Testis (tissue), 3 donors: ENCODE measurements around the gene BEST1. TPM values are rescaled to one million over a fixed set of nuclear protein-coding genes. Genes with fewer than 3 reads are reported as not detected.

Experiments
- DNase-seq: peaks from one replicate; pipeline ENCODE4 v3.0.0-alpha.2; 2019
- H3K27ac ChIP-seq, 2 donors: fragments of 200-600 bp; sonication (generic); one replicate each; pipeline ENCODE4 v1.5.1; 2019
- H3K27me3 ChIP-seq: fragments of 200-600 bp; sonication (generic); one replicate; pipeline ENCODE4 v1.5.1; 2019
- H3K36me3 ChIP-seq: fragments of 200-600 bp; sonication (generic); one replicate; pipeline ENCODE4 v1.5.1; 2017; ENCODE audit warnings: low read depth; ENCODE audit errors: missing control alignments
- H3K4me1 ChIP-seq: fragments of 200-600 bp; sonication (generic); one replicate; pipeline ENCODE4 v1.5.1; 2019
- H3K4me3 ChIP-seq, 2 donors: fragments of 200-600 bp; sonication (generic); one replicate each; pipeline ENCODE4 v1.5.1; 2017 to 2019
- H3K9me3 ChIP-seq: fragments of 200-600 bp; sonication (generic); one replicate; pipeline ENCODE4 v1.5.1; 2017
- POLR2A ChIP-seq: fragments of 450-650 bp; IDR thresholded peaks from one replicate; pipeline ENCODE4 v1.6.1; 2017; ENCODE audit warnings: antibody characterized with exemption, mild to moderate bottlenecking, moderate library complexity
- WGBS, 2 donors: methylation state at CpG; one replicate each; pipeline ENCODE4 v1.1.5; 2018; 5-methylcytosine and 5-hydroxymethylcytosine counted together
- intact Hi-C: fragments of 100-400 bp; cut with DNase I; formaldehyde crosslinking; loops from one replicate; pipeline ENCODE4 v1.15.1; 2023; ENCODE audit warnings: low total_unique reads
- polyA plus RNA-seq: library from polyadenylated mRNA; stranded (reverse); fragments of 350-450 nt; fragmentation: Illumina TruSeq; extraction: RNeasy Lipid Tissue Mini Kit (QIAGEN cat#74804); gene quantifications from one replicate; pipeline ENCODE4 v1.2.3, GENCODE V29; 2014; ENCODE audit warnings: low read depth, low replicate concordance; ENCODE audit not compliant: insufficient read depth
- total RNA-seq, 2 donors: library from RNA; depleted of rRNA; stranded (reverse); fragments of >200 nt; gene quantifications; one replicate each; pipeline ENCODE4 v1.2.3, GENCODE V29; 2016
- TF ChIP-seq, protein P1 (sequence below), 3 experiments: fragments of 450-650 bp in 2 of 3; fragments of 200-600 bp in 1 of 3; sonication (generic) in 1 of 3; IDR thresholded peaks; one replicate each; pipeline ENCODE4 v1.5.1; 2016 to 2019; ENCODE audit warnings: antibody characterized with exemption in 3 of 3, mild to moderate bottlenecking in 2 of 3, moderate library complexity in 1 of 3

Gene BEST1
- total and polyA plus RNA-seq, 3 donors from 2014 or later: 9.2 to 33.4 (median 21.0) TPM

DNA sequence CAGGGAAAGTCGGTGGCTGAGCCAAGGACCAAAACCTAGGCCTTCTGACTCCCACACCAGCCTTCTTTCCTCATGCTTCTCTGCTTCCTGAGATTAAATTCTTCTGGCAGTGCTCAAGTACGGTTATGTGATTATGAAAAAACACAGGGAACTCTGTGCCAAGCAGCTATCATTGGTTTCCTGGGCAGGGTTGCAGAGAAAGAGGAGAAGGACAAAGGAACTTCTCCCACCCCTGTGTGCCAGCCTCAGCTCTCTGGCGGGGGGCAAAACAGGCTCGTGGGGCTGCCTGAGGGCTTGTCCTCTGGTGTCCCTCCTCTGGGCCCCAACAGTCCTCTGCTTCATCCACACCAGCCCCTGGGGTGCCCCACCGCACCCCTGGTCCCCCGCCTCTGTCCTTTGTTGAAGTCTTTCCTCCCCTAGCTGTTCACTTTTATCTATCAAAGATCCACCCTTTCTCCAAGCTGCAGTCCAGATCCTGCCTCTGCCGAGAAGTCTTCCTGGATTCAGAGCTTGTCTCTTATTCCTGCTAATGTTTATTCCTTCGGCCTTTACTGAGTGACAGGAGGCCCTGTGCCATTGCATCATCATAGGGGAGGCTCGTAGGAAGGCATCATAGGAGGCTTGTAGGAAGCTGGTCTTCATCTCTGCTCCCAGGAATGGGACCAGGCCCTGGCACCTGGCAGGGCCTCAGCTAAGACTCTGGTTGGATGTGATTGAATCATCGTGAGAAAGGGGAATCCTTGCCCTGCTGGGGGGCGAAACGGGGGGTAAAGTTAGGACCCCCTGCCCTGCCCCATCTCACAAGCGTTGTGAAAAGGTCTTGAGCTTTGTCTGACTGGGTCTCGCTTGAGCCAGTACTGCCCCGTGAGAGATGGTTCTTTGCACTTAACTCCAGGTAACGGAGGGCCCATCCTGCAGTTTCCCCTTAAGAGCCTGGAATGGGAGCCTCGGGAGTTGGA is 28.8 kb downstream of the BEST1 start:
- intact Hi-C loops: no loop called here
- no peaks in the 10 kb centered on the region for H3K36me3 ChIP-seq
- peak; percentile 55 for DNase-seq
- 67 to 68% methylated on average over 17 of the region's 17 CpGs for WGBS, 2 donors
- no peak overlapping the region for H3K4me3 ChIP-seq
- H3K4me1 ChIP-seq: peaks cover 46% of the 10 kb centered on the region
- H3K9me3 ChIP-seq: no peaks in the 10 kb centered on the region
- TF ChIP-seq POLR2A: no peak
- TF ChIP-seq, protein P1, sequence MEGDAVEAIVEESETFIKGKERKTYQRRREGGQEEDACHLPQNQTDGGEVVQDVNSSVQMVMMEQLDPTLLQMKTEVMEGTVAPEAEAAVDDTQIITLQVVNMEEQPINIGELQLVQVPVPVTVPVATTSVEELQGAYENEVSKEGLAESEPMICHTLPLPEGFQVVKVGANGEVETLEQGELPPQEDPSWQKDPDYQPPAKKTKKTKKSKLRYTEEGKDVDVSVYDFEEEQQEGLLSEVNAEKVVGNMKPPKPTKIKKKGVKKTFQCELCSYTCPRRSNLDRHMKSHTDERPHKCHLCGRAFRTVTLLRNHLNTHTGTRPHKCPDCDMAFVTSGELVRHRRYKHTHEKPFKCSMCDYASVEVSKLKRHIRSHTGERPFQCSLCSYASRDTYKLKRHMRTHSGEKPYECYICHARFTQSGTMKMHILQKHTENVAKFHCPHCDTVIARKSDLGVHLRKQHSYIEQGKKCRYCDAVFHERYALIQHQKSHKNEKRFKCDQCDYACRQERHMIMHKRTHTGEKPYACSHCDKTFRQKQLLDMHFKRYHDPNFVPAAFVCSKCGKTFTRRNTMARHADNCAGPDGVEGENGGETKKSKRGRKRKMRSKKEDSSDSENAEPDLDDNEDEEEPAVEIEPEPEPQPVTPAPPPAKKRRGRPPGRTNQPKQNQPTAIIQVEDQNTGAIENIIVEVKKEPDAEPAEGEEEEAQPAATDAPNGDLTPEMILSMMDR (IDR thresholded peaks at IDR 0.05): no peak
- H3K27ac ChIP-seq: peak overlapping the region; percentile 65 to 79
- H3K27me3 ChIP-seq: no peaks in the 10 kb centered on the region

DNA sequence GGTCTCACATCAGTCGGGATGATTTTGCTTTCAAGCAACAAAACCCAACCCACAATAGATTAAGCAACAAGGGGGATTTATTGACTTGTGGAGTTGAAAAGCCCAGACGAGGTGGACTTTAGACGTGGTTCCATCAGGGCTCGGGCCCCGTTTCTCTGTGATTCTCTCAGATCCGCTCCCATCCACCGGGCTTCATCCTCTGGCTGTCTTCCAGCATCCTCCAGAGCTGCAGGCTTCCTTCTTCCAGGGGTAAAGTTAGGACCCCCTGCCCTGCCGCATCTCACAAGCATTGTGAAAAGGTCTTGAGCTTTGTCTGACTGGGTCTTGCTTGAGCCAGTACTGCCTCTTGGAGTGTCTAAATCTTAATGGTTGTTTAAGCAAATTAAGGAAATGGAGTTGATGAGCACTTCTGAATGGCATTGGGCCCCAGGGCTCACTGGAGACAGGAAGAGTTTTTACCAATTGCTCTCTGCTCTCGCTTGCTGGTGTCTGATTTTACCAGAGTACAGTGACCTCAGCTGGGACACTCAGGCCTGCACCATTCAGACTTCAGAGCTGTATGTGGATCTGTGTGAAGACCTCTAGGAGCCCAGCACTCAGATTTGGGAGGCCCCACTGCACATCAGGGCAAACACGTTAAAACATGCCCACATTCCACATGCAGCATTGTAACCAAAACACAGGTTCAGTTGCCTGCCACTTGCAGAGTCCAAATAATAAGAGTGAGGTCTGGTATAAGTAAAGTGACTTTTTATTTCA is 30.8 kb downstream of the BEST1 start:
- H3K4me3 ChIP-seq: no peak overlapping the region
- WGBS, 2 donors: 86 to 91% methylated on average over 10 of the region's 10 CpGs
- TF ChIP-seq POLR2A: no peak
- no peaks in the 10 kb centered on the region for H3K9me3 ChIP-seq
- peaks cover 30% of the 10 kb centered on the region for H3K4me1 ChIP-seq
- H3K27ac ChIP-seq: no peak overlapping the region
- H3K27me3 ChIP-seq: no peaks in the 10 kb centered on the region
- no peak for DNase-seq
- intact Hi-C loops: no loop called here
- H3K36me3 ChIP-seq: no peaks in the 10 kb centered on the region

DNA sequence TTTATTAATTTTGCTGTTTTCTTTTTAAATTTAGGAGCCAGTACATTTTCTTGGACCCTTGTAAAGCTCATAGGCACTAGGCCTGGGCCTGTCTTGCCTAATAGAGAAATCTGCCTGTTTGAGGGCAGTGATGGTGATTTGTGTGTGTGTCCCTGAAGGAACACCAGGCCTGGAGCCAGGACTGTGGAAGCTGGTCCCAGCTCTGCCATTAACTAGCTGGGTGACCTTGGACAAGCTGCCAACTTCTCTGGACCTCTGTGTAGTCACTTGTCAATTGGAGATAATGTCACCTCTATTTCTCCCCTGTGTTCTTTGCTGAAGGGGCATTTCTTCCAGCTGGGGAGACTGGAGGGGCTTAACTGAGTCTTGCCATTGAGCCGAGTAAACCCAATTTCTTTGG is 33.3 kb downstream of the BEST1 start:
- WGBS, 2 donors: 43 to 100% methylated on average over 1 of the region's 1 CpG

DNA sequence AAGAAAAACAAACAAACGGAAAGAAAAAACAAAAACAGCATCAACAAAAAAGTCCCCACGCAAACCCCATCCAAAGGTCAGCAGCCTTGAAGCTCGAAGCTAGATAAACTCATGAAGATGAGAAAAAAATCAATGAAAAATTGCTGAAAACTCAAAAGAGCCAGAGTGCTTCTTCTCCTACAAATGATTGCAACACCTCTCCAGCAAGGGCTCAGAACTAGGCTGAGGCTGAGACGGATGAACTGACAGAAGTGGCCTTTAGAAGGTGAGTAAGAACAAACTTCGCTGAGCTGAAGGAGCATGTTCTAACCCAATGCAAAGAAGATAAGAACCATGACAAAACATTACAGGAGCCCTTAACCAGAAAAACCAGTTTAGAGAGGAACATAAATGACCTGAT is 35.7 kb downstream of the BEST1 start:
- peaks cover 13% of the 10 kb centered on the region for H3K4me1 ChIP-seq
- no peak overlapping the region for H3K27ac ChIP-seq
- no peaks in the 10 kb centered on the region for H3K27me3 ChIP-seq
- DNase-seq: no peak
- no peaks in the 10 kb centered on the region for H3K36me3 ChIP-seq
- 43 to 60% methylated on average over 5 of the region's 5 CpGs for WGBS, 2 donors
- TF ChIP-seq POLR2A: no peak
- TF ChIP-seq, protein P1 (IDR thresholded peaks at IDR 0.05): no peak
- no peak overlapping the region for H3K4me3 ChIP-seq
- no peaks in the 10 kb centered on the region for H3K9me3 ChIP-seq
- intact Hi-C loops: no loop called here

More for the DNA sequence above, 33.3 kb downstream of the BEST1 start:
- Histone ChIP-seq H3K4me3 (no peak overlapping the region), H3K27ac (peak overlapping the region in 1 of 2 donors; percentile 54), H3K9me3 (no peaks in the 10 kb centered on the region), H3K27me3 (no peaks in the 10 kb centered on the region), H3K36me3 (no peaks in the 10 kb centered on the region), H3K4me1 (peaks cover 24% of the 10 kb centered on the region)
- TF ChIP-seq, protein P1 (IDR thresholded peaks at IDR 0.05): no peak
- TF ChIP-seq POLR2A: no peak
- intact Hi-C loops: no loop called here
- DNase-seq: peak; percentile 95

DNA sequence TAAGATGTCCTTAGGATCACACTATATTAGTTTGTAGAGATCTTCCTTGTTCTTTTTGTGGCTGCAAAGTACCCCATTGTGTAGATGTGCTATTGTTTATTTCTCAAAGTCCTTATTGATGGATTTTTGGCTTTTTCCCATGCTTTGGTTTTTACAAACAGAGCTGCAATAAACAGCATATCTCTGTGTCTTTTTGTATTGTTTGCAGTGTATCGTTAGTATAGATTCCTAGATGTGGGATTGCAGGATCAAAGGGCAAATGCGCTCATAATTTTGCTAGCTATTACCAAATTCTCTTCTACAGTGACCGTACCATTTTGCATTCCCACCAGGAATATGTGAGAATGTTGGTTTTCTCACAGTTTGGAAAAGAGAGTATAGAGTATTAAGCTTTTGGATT is 44.8 kb downstream of the BEST1 start:
- no peaks in the 10 kb centered on the region for H3K27me3 ChIP-seq
- no peak overlapping the region for H3K4me3 ChIP-seq
- no peak for TF ChIP-seq POLR2A
- TF ChIP-seq, protein P1 (IDR thresholded peaks at IDR 0.05): no peak
- no peaks in the 10 kb centered on the region for H3K9me3 ChIP-seq
- intact Hi-C loops: no loop called here
- WGBS, 2 donors: 84 to 93% methylated on average over 3 of the region's 3 CpGs
- no peak overlapping the region for H3K27ac ChIP-seq
- H3K4me1 ChIP-seq: no peaks in the 10 kb centered on the region
- no peak for DNase-seq
- H3K36me3 ChIP-seq: no peaks in the 10 kb centered on the region
